Transverse colon (tissue), 4 donors: Measurements from ENCODE around the gene RRBP1. TPM values are rescaled to one million over a fixed set of nuclear protein-coding genes. Genes with fewer than 3 reads are reported as not detected.

ENCODE experiments used
- DNase-seq: peaks from one replicate; pipeline ENCODE4 v3.0.0-alpha.2; 2019
- H3K27ac ChIP-seq, 4 donors: fragments of 200-600 bp; sonication (generic); 2 replicates each; pipeline ENCODE4 v1.5.1; 2016 to 2018; ENCODE audit warnings: inconsistent platforms in 4 of 4
- H3K27me3 ChIP-seq: fragments of 200-600 bp; sonication (generic); 2 replicates; pipeline ENCODE4 v1.5.1; 2017; ENCODE audit warnings: inconsistent platforms
- H3K36me3 ChIP-seq, 4 donors: fragments of 200-600 bp; sonication (generic); 2 replicates each; pipeline ENCODE4 v1.5.1; 2017 to 2019; ENCODE audit warnings: inconsistent platforms in 4 of 4
- H3K4me1 ChIP-seq, 4 donors: fragments of 200-600 bp; sonication (generic); 2 replicates each; pipeline ENCODE4 v1.5.1; 2017 to 2020; ENCODE audit warnings: inconsistent platforms in 4 of 4
- H3K4me3 ChIP-seq, 4 donors: fragments of 200-600 bp; sonication (generic); 1 replicate in 1 of 4; 2 replicates in 3 of 4; pipeline versions ENCODE4 v1.5.1 to v1.6.1; 2017 to 2019; ENCODE audit warnings: inconsistent platforms in 4 of 4
- H3K9me3 ChIP-seq, 2 donors: fragments of 200-600 bp; sonication (generic); 2 replicates each; pipeline ENCODE4 v1.5.1; 2017 to 2019; ENCODE audit warnings: inconsistent platforms in 2 of 2
- CTCF ChIP-seq, 5 experiments: fragments of 200-600 bp in 3 of 5; fragments of 450-650 bp in 2 of 5; sonication (generic) in 3 of 5; IDR thresholded peaks; 1 replicate in 2 of 5; 2 replicates in 3 of 5; pipeline ENCODE4 v1.5.1; 2016 to 2017; ENCODE audit warnings: antibody characterized with exemption in 5 of 5, inconsistent platforms in 3 of 5, mild to moderate bottlenecking in 2 of 5, moderate library complexity in 1 of 5
- EP300 ChIP-seq: sonication (generic); formaldehyde crosslinking; IDR thresholded peaks from one replicate; pipeline ENCODE4 v1.6.1; 2017; ENCODE audit warnings: antibody characterized with exemption, low read depth
- POLR2A ChIP-seq: fragments of 450-650 bp; IDR thresholded peaks from one replicate; pipeline ENCODE4 v1.6.1; 2016; ENCODE audit warnings: antibody characterized with exemption, mild to moderate bottlenecking, moderate library complexity
- POLR2AphosphoS5 ChIP-seq, 3 donors: sonication (generic); formaldehyde crosslinking; IDR thresholded peaks; one replicate each; pipeline ENCODE4 v1.6.1; 2016; ENCODE audit warnings: antibody characterized with exemption in 3 of 3
- WGBS, 2 donors: methylation state at CpG; one replicate each; pipeline ENCODE4 v1.1.5; 2018; ENCODE audit warnings: low coverage in 1 of 2; 5-methylcytosine and 5-hydroxymethylcytosine counted together
- in situ Hi-C, 4 donors: fragments of 200-750 bp; cut with MboI; loops; one replicate each; pipeline versions ENCODE4 v1.15.0 to v1.15.1; 2017; ENCODE audit warnings: low sequenced_read_pairs in 3 of 4, low pct_ligation_motif_present in 1 of 4, low pct_unique_long_range_greater_than_20kb in 1 of 4
- intact Hi-C: fragments of 100-400 bp; cut with DNase I; formaldehyde crosslinking; loops from one replicate; pipeline ENCODE4 v1.15.1; 2023; ENCODE audit warnings: low total_unique reads
- total RNA-seq, 4 donors: library from RNA; depleted of rRNA; stranded (reverse); fragments of >200 nt; gene quantifications; one replicate each; pipeline ENCODE4 v1.1.0, GENCODE V29; 2016

RRBP1 gene
- total RNA-seq, 4 donors from 2014 or later = 219 to 403 (median 288) TPM

GRCh38 chr20:17619351-17620093 is 62.5 kb downstream of the RRBP1 start:
- peak; percentile 6 for DNase-seq
- TF ChIP-seq POLR2AphosphoS5 (IDR thresholded peaks at IDR 0.05) (no peak), EP300 (no peak), CTCF (IDR thresholded peaks at IDR 0.05) (no peak), POLR2A (no peak)
- intact Hi-C loops = no loop called here
- in situ Hi-C loops = loop anchor here in 1 of 4 donors (5.0 kb wide), 1 partner anchor 82 kb away; no protein-coding TSS in a partner anchor
- 82% methylated on average over 22 of the region's 29 CpGs; no CpG with 5 or more reads in 1 of the 2 donors for WGBS, 2 donors
- Histone ChIP-seq H3K27ac (no peak overlapping the region), H3K27me3 (no peaks in the 10 kb centered on the region), H3K9me3 (no peaks in the 10 kb centered on the region), H3K4me3 (no peak overlapping the region), H3K36me3 (peaks cover 0 to 70% (median 31%) of the 10 kb centered on the region in 4 donors), H3K4me1 (peaks cover 0 to 21% (median 10%) of the 10 kb centered on the region in 4 donors)

DNA sequence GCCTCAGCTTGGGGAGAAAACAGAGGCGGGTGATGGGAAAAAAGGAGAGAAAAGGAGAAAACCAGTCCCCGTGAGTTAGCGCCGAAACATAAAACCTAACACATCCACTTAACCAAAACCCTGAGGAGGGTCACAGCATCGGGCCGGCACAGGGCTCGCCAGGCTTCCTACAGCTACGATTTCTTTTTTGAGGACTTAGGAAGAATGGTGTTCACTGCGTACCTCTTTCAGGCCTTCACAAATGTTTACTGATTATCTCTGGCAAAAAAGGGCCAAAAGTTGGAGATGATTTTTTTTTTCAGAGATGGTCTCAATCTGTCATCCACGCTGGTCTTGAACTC is 63.4 kb downstream of the RRBP1 start:
- Histone ChIP-seq H3K27ac (no peak overlapping the region), H3K9me3 (no peaks in the 10 kb centered on the region), H3K4me3 (no peak overlapping the region), H3K27me3 (no peaks in the 10 kb centered on the region), H3K4me1 (peaks cover 3 to 30% (median 16%) of the 10 kb centered on the region in 4 donors), H3K36me3 (peaks cover 0 to 61% (median 26%) of the 10 kb centered on the region in 4 donors)
- 93 to 100% methylated on average over 1 to 10 of the region's 10 CpGs for WGBS, 2 donors
- intact Hi-C loops = no loop called here
- no peak for TF ChIP-seq EP300
- no peak for TF ChIP-seq POLR2A
- in situ Hi-C loops = no loop called here
- DNase-seq = peak; percentile 2

DNA sequence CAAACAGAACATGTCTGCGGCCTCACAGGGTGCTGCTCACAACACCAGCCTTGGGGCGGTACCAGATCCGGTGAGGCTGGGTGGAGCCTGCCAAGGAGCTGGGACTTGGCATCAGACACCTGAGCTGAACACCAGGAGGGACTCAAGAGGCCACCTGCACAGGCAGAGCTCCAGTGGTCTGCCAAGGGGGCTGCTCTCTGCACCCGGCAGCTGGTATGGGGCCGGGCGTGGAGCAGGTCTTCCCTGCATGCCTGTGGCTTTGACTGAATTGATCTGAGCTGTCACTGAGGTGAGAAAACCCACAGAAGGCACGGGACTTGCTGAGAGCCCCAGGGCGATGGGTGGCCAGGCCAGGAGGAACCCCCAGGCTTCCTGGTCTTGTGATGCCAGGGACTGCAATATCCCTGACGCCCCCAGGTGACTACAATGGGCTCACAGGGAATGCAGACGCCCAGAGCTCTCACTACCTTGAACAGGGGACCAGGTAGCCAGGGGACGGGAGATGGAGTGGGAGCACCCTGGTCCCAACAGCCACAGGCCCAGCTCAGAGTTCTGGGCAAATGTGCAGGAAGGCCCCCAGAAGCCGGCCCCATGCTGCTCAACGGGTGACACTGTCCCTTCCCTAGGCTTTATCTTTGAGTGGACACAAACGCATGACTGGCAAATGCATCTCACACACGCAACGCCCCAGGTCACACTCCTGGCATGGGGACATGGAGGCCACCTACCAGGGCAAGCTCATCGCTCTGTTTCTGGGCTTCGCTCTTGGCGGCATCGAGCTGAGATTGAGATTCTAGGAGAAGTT is 64.0 kb downstream of the RRBP1 start:
- 89% methylated on average over 20 of the region's 20 CpGs; no CpG with 5 or more reads in 1 of the 2 donors for WGBS, 2 donors
- Histone ChIP-seq H3K9me3 (no peaks in the 10 kb centered on the region), H3K4me1 (peaks cover 3 to 36% (median 22%) of the 10 kb centered on the region in 4 donors), H3K27ac (no peak overlapping the region), H3K27me3 (no peaks in the 10 kb centered on the region), H3K36me3 (peaks cover 0 to 55% (median 26%) of the 10 kb centered on the region in 4 donors), H3K4me3 (no peak overlapping the region)
- peak; percentile 6 for DNase-seq
- intact Hi-C loops = loop anchor here (1.0 to 2.0 kb wide), 2 partner anchors 81 to 111 kb away; no protein-coding TSS in a partner anchor
- TF ChIP-seq POLR2A (no peak), EP300 (no peak), CTCF (IDR thresholded peaks at IDR 0.05) (no peak), POLR2AphosphoS5 (IDR thresholded peaks at IDR 0.05) (no peak)
- in situ Hi-C loops = no loop called here

- peak; percentile 52 to 74 (median 61) for TF ChIP-seq CTCF (IDR thresholded peaks at IDR 0.05)
- no peak for TF ChIP-seq POLR2AphosphoS5 (IDR thresholded peaks at IDR 0.05)
- no peak for TF ChIP-seq POLR2A
- Histone ChIP-seq H3K4me3 (no peak overlapping the region), H3K36me3 (peaks cover 0 to 48% (median 22%) of the 10 kb centered on the region in 4 donors), H3K9me3 (no peaks in the 10 kb centered on the region), H3K27me3 (no peaks in the 10 kb centered on the region), H3K4me1 (peaks cover 8 to 42% (median 29%) of the 10 kb centered on the region in 4 donors), H3K27ac (no peak overlapping the region)
- DNase-seq = peak; percentile 49
- WGBS, 2 donors = 71% methylated on average over 15 of the region's 15 CpGs; no CpG with 5 or more reads in 1 of the 2 donors
- in situ Hi-C loops (no loop called here), intact Hi-C loops (loop anchor here (1.0 to 2.0 kb wide), 2 partner anchors 80 to 111 kb away; no protein-coding TSS in a partner anchor)
Observed at GRCh38 chr20:17617212-17617867, 64.7 kb downstream of the RRBP1 start.
